Suppressor macrophage treated with lipopolysaccharide for 4 hours (primary cell): ENCODE measurements around the gene LRWD1.
"Not testable (repeated sequence)": the region's sequence is repeated elsewhere in the genome, so short reads cannot be mapped to it uniquely, and the experiment has no call there.

Experiments
- DNase-seq: peaks from one replicate; pipeline ENCODE4 v3.0.0-alpha.2; 2020

LRWD1 gene

DNA sequence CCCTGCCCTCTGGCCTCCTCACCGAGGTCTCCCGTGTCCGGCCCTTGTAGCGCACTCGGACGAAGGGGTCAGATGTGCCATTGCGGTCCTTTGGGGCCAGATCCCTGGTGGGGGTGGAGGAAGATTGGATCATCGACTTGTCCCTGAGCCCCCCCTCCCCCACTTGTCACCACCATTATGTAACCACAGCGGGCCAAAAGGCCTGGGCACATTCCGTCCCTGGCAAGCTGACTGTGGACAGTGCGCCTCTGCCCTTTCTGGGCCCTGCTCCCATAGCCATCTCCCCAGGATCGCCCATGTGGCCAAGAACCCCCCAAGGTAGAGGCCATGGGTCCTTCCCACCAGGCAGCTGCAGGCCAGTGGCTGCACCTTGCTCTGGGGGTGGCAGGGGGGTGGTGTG is 38.4 kb downstream of the LRWD1 start:
- DNase-seq = not testable (repeated sequence)

DNA sequence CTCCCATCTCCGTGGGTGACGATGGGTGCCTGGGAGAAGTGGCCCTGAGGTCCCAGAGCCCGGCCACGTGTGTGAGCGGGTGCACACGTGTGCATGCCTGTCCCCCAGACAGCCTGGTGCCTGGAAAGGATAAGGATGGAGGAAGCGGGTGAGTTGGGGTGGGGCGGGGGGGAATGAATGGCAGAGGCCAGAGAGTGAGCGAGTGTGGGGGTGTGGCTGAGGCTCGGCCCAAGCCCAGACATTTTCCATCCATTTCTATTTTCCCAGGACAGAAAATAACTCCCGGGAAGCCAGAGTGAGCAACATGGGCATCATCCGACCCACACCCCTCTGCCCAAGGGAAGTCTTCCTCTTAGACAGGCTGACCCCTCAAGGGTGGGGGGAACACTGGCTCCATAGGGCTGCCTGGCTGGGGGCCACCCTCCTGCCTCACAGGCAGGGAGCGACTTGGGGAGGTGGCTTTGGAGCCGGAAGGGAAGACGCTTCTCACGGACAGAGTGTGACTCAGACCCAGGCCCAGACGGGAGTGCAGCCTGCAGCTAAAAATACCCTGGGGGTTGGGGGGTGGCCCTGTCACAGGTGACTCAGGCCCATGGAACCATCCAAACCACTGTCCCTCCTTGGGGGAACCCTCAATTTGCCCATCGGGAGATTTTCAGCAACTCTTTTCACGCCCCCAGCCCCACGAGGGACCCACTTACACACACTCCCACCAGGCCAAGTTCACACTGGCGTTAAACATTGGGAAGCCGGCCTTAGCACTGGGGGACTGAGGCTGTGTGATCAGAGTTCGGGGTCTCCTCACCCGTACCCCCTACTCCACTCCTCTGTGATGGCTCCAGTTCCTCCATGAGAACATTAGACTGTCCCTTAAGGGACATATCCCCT is 40.8 kb downstream of the LRWD1 start:
- not testable (repeated sequence) for DNase-seq

DNA sequence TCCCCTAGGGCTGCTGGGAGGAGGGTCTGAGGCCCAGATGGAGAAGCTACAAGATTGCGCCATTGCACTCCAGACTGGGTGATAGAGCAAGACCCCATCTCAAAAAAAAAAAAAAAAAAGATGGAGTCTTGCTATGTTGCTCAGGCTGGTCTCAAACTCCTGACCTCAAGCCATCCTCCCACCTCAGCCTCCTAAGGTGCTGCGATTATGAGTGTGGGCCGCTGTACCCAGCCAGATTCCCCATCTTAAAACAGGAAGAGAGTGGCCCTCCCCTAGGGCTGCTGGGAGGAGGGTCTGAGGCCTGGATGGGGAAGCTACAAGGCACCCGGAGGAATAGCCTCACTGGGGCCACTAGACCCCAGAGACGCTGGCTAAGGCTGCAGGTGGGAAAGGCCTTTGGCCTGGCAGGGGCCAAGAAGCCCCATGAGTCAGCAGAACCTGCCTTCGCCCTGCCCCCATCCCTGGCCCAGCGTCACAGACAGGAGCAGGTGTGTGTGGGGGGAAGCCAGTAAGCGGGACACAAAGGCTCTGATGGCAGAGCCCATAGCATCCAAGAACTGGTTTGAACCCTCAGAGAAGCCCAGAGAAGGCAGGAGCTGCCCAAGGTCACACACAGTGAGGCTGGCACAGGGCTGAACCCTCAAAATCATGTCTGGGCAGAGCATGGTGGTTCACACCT is 42.8 kb downstream of the LRWD1 start:
- DNase-seq = not testable (repeated sequence)

DNA sequence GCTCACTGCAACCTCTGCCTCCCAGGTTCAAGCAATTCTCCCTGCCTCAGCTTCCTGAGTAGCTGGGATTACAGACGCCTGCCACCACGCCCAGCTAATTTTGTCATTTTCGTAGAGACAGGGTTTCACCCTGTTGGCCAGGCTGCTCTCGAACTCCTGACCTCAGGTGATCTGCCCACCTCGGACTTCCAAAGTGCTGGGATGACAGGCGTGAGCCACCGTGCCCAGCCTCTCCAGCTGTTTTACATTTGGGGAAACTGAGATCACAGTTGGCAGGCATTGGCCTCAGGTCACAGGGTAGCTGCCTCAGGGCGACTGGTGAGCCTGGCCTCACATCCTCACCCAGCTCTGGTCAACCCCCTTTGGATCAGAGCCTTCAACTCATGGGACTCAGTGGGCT is 45.8 kb downstream of the LRWD1 start:
- DNase-seq = not testable (repeated sequence)

DNA sequence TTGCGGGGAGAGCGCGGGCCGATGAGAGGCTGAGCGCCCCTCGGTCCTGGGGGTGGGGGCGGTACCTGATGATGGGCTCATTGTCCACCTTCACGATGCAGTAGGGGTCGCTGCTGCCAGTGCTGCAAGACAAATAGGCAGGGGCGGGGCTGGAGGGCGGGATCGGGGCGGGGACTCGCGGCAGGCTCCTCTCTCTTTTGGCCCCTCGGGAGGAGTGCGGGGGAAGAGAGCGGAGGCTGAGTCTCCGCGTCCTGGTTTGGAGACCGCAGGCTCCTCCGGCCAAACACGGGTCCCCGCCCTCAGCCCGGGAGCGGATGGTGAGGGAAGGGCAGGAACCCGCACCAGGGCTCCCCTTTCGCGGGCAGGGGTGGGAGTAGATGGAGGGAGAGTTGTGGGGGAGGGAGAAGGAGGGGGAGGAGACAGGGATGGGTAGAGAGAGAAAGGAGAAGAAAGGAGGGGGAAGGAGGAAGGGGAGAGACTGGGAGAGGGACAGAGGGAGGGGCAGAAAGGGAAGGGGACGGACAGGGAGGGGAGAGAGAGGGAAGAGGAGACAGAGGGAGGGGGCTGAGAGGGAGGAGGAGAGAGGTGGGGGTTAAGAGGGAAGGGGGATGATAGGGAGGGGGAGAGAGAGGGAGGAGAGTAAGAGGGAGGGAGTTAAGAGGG is 47.2 kb downstream of the LRWD1 start:
- not testable (repeated sequence) for DNase-seq

DNA sequence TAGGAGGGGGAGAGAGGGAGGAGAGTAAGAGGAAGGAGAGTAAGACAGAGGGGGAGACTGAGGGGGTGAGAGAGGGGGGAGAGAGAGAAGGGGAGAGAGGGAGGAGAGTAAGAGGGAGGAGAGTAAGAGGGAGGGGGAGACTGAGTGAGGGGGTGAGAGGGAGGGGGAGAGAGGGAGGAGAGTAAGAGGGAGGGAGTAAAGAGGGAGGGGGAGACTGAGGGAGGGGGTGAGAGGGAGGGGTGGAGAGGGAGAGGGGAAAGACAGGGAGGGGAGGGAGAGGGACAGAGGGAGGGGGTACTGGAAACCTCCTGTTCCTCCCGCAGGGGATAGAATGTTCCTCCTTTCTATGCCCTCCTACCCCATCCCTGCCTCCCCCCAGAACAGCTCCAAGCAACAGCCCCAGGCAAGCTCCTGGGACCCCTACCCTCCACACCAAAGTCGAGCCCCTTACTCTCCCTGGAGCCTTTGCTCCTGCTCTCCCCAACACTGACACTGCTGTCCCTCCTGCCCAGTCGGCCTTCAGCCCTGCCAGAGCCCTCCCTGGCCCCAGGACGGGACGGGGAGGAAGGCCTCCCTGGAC is 47.9 kb downstream of the LRWD1 start:
- DNase-seq = peak; percentile 29

DNA sequence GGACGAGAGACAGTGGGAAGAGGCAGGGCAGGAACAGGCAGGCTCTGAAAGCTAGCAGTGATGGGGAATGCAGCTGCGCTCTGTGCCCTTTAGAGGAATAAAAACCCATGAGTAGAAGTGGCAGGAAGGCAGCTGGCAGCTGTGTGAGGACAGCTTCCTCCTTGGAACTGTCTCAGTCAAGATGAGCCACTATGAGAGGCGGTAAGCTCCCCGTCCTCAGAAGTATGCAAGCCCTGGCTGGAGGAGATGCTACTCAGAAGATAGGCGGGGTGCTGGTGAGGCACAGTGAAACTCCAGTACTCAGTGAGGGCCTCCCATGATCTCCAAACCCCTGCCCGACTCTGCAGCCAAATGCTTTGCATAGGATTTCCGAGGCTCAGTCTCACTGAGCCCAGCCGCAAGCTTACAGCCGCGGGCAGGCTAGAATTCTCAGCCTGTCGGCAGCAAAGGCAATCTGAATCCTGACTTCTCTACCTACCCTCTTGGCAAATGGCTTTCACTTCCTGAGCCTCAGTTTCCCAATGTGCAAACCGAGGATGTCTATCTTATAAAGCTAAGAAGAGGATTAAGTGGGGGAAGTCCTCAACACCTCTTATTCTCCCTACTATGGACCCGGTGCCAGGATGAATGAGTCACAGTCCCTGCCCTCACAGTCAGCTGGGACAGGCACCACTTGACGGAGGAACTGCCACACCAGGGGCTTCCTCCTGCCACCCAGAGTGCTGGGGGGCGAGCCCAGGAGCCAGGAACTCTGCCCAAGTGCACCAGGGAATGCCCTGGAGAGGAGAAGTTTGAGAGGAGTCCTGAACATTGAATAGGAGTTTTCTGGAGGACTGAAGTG is 50.3 kb downstream of the LRWD1 start:
- DNase-seq = not testable (repeated sequence)

DNA sequence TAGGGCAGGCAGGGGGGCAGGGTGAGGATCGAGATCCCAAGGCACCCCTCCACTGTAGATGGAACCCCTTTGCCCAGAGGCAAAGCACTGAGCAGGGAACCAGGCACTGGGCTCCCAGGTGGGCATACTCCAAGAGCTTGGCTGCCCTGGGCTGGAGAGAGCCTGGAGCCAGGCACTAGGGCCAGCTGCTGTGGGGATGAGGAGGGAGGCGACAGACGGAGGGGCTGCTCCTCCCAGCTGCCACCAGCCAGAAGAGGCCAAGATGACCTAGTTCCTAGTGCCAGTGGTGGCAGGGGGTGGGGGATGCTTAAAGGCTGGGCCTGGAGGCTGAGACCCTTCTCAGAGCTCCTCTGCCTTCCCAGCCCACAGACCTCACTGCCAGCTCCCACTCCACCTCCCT is 51.1 kb downstream of the LRWD1 start:
- not testable (repeated sequence) for DNase-seq

DNA sequence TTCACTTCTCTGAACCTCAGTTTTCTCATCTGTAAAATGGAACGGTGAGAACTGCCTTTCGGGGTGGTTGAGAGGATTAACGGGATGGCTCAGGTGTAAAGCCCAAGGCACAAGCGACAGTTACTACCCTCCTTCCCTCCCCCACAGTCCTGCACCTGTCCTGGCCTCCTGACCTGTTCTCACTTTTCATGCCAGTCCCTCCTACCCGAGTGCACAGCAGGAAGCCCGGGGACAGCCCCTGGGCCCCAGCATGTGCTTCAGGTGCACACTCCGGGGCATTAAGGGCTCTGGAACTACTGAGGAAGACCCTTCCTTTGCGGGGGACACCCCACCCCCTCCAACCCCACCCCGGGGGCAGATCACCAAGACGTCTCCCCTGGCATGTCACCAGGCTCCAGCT is 52.2 kb downstream of the LRWD1 start:
- DNase-seq = not testable (repeated sequence)

DNA sequence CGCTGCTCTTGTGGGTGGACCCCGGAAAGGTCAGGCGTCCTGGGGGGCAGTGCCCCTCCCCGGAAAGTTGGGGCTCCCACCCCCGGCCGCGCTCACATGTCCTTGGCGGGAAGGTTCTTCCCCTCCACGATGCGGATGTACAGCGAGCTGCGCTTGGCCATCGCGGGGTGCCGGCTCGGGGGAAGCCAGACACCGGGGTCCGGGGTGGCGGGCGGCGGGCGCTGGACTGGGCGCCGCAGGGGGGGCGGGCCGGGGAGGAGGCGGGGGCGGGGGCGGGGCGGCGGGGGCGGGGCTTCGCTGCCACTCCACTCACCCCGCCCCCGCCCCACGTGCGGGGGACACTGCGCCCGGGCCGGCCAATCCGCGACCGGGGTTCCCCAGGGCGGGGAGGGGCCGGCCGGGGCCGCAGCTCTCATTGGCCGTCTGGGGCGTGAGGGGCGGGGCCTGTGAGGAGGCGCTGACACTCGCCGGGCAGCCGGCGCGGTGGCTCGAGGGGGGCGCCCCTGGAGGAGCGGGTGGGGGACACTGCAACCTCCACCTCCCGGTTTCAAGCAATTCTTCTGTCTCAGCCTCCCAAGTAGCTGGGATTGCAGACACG is 52.9 kb downstream of the LRWD1 start, which contains the start of gene RASA4B:
TSS of gene RASA4B (minus strand) at position 228 of the 598 bp plus-strand sequence. CDS start at position 161, 67 bp downstream.
- DNase-seq = peak; percentile 10

DNA sequence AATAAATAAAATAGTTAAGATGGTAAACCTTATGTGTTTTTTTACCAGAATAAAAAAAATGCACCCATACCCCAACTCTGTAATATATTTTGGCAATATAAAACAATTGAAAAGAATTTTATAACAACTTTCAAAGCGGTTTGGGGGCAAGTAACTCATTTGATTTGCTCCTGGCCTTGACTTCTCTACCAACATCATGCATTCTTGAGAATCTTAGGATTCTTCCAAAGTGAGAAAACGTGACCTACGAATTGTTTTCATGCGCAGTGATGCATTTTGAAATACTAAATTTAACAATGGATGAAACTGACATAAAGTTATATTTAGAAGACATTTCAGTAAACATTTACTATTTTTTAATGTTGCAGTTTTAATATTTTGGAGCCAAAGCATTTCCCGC is 56.0 kb downstream of the LRWD1 start:
- DNase-seq = not testable (repeated sequence)
